NCI-H2081 (cell line): ENCODE measurements around the gene STOX2.

Experiments used
- DNase-seq, 2 experiments: peaks; one replicate each; lab custom pipeline; 2025; lab: John Stamatoyannopoulos, UW

STOX2 gene

GRCh38 chr4:183888564-183888963 lies 16.5 kb upstream of the STOX2 start:
- no peak for DNase-seq

- DNase-seq: no peak
Observed at GRCh38 chr4:183889190-183889589, 15.9 kb upstream of the STOX2 start.

- DNase-seq: no peak
Observed at GRCh38 chr4:183897193-183897592, 7.9 kb upstream of the STOX2 start.

- no peak for DNase-seq
Observed at GRCh38 chr4:183898456-183898855, 6.7 kb upstream of the STOX2 start.

- no peak for DNase-seq
Observed at GRCh38 chr4:183903021-183903760, 1.9 kb upstream of the STOX2 start.

- peak in 1 of 2 experiments; percentile 46 for DNase-seq
Observed at GRCh38 chr4:183905593-183906488, 734 bp downstream of the STOX2 start.

- DNase-seq: no peak
Observed at GRCh38 chr4:183906489-183906738, 1.3 kb downstream of the STOX2 start.

- no peak for DNase-seq
Observed at GRCh38 chr4:183906739-183907651, 1.9 kb downstream of the STOX2 start.

GRCh38 chr4:183907871-183908683 lies 3.0 kb downstream of the STOX2 start:
- no peak for DNase-seq

- DNase-seq: no peak
Observed at GRCh38 chr4:183909187-183909586, 4.1 kb downstream of the STOX2 start.

- DNase-seq: no peak
Observed at GRCh38 chr4:183909801-183910200, 4.7 kb downstream of the STOX2 start.

GRCh38 chr4:183912585-183912984 lies 7.5 kb downstream of the STOX2 start:
- no peak for DNase-seq

GRCh38 chr4:183915976-183916375 lies 10.9 kb downstream of the STOX2 start:
- DNase-seq: no peak

GRCh38 chr4:183918696-183919095 lies 13.6 kb downstream of the STOX2 start:
- no peak for DNase-seq

GRCh38 chr4:183919141-183919540 lies 14.0 kb downstream of the STOX2 start:
- no peak for DNase-seq

GRCh38 chr4:183920512-183920911 lies 15.4 kb downstream of the STOX2 start:
- no peak for DNase-seq

GRCh38 chr4:183921335-183921734 lies 16.2 kb downstream of the STOX2 start:
- DNase-seq: no peak

GRCh38 chr4:183924362-183925044 lies 19.4 kb downstream of the STOX2 start:
- DNase-seq: no peak

- DNase-seq: no peak
Observed at GRCh38 chr4:183926950-183927349, 21.8 kb downstream of the STOX2 start.

- no peak for DNase-seq
Observed at GRCh38 chr4:183932576-183932975, 27.5 kb downstream of the STOX2 start.

GRCh38 chr4:183934761-183935160 lies 29.7 kb downstream of the STOX2 start:
- DNase-seq: no peak
